GM23338 (cell line): Measurements from ENCODE around the gene WFS1.
A peak's percentile ranks its signal among the peaks of the same experiment; 100 is the strongest.

Source experiments
- CREB1 ChIP-seq: fragments of 250-450 bp; sonication (Bioruptor Pico); IDR thresholded peaks from 2 replicates; pipeline ENCODE4 v1.5.0; 2020; ENCODE audit warnings: low read depth, mild to moderate bottlenecking, moderate library complexity
- CTCF ChIP-seq, 2 experiments: fragments of 200-600 bp in 1 of 2; sonication (generic) in 1 of 2; conservative IDR thresholded peaks; 2 replicates each; pipeline versions ENCODE4 v1.5.1 to v1.6.1; 2016 to 2017; ENCODE audit warnings: antibody characterized with exemption in 2 of 2, low read depth in 2 of 2, mild to moderate bottlenecking in 2 of 2, moderate library complexity in 1 of 2
- EZH2 ChIP-seq: fragments of 200-600 bp; sonication (generic); IDR thresholded peaks from one replicate; pipeline ENCODE4 v1.8.0; 2017; ENCODE audit warnings: antibody characterized with exemption, mild to moderate bottlenecking, low read depth; ENCODE audit not compliant: unreplicated experiment
- EZH2phosphoT487 ChIP-seq: fragments of 200-600 bp; sonication (generic); IDR thresholded peaks from one replicate; pipeline ENCODE4 v1.8.1; 2018; ENCODE audit warnings: antibody characterized with exemption; ENCODE audit not compliant: unreplicated experiment
- JUNB ChIP-seq: IDR thresholded peaks from one replicate; pipeline ENCODE4 v1.6.1; 2016; ENCODE audit warnings: antibody characterized with exemption; ENCODE audit not compliant: unreplicated experiment
- NANOG ChIP-seq: IDR thresholded peaks from 2 replicates; pipeline ENCODE4 v1.6.1; 2016; ENCODE audit warnings: antibody characterized with exemption, borderline replicate concordance
- POLR2AphosphoS5 ChIP-seq: IDR thresholded peaks from 2 replicates; pipeline ENCODE4 v1.6.1; 2016; ENCODE audit warnings: antibody characterized with exemption, low read depth
- REST ChIP-seq: IDR thresholded peaks from one replicate; pipeline ENCODE4 v1.6.1; 2018; ENCODE audit warnings: antibody characterized with exemption; ENCODE audit not compliant: unreplicated experiment
- STAT1 ChIP-seq: IDR thresholded peaks from one replicate; pipeline ENCODE4 v1.6.1; 2016; ENCODE audit warnings: antibody characterized with exemption; ENCODE audit not compliant: unreplicated experiment
- ZNF114 ChIP-seq: fragments of 250-450 bp; sonication (Bioruptor Pico); IDR thresholded peaks from 2 replicates; pipeline ENCODE4 v1.5.0; 2020; ENCODE audit warnings: mild to moderate bottlenecking, moderate library complexity

GRCh38 chr4:6331018-6331417 lies 61.4 kb downstream of the WFS1 start:
- TF ChIP-seq REST (no peak), CTCF (conservative IDR thresholded peaks at IDR 0.05; ENCODE audit: low read depth in 2 of 2) (peak; percentile 74 to 86), EZH2phosphoT487 (no peak), EZH2 (no peak), STAT1 (no peak), POLR2AphosphoS5 (no peak), CREB1 (CRISPR knock-in tag) (no peak), NANOG (no peak), JUNB (no peak), ZNF114 (CRISPR knock-in tag) (no peak)
